ENCODE results near the gene TMEM127. TPM values are rescaled to one million over a fixed set of nuclear protein-coding genes. Genes with fewer than 3 reads are reported as not detected.

TMEM127 gene
- total RNA-seq, 1 experiment from 2014 or later: 31.5 TPM

GRCh38 chr2:96249654-96250053 is 16.1 kb downstream of the TMEM127 start:
- Mint-ChIP-seq H3K27me3 (ENCODE audit: insufficient read depth, unreplicated experiment) (no peaks in the 10 kb centered on the region), H3K27ac (ENCODE audit: low read depth, unreplicated experiment) (no peak overlapping the region), H3K36me3 (ENCODE audit: insufficient read depth, unreplicated experiment) (peaks cover 32% of the 10 kb centered on the region), H3K9me3 (ENCODE audit: unreplicated experiment) (no peaks in the 10 kb centered on the region), H3K4me3 (ENCODE audit: unreplicated experiment) (no peak overlapping the region), H3K4me1 (ENCODE audit: insufficient read depth, unreplicated experiment) (peaks cover 6% of the 10 kb centered on the region)
- no TSS peak for BruUV-seq (replicated peaks)
- ChIA-PET POLR2A (interaction anchor here (1.6 kb wide), 1 partner anchor 10 kb away, joined by 5 read pairs; no protein-coding TSS in a partner anchor), CTCF (no interaction called here)
- no peak for TF ChIP-seq CTCF (IDR thresholded peaks at IDR 0.05; ENCODE audit: unreplicated experiment)
- DNase-seq (ENCODE audit: unreplicated experiment): no peak
- intact Hi-C loops (cut with micrococcal nuclease): no loop called here

- peaks cover 6% of the 10 kb centered on the region for H3K4me1 Mint-ChIP-seq (ENCODE audit: insufficient read depth, unreplicated experiment)
- no peak overlapping the region for H3K27ac Mint-ChIP-seq (ENCODE audit: low read depth, unreplicated experiment)
- no peaks in the 10 kb centered on the region for H3K27me3 Mint-ChIP-seq (ENCODE audit: insufficient read depth, unreplicated experiment)
- POLR2A ChIA-PET: interaction anchor here (1.1 kb wide), 2 partner anchors 11 to 14 kb away, joined by 3 read pairs; no protein-coding TSS in a partner anchor
- intact Hi-C loops (cut with micrococcal nuclease): no loop called here
- H3K36me3 Mint-ChIP-seq (ENCODE audit: insufficient read depth, unreplicated experiment): peaks cover 31% of the 10 kb centered on the region
- H3K9me3 Mint-ChIP-seq (ENCODE audit: unreplicated experiment): no peaks in the 10 kb centered on the region
- no peak overlapping the region for H3K4me3 Mint-ChIP-seq (ENCODE audit: unreplicated experiment)
- TF ChIP-seq CTCF (IDR thresholded peaks at IDR 0.05; ENCODE audit: unreplicated experiment): no peak
- no TSS peak for BruUV-seq (replicated peaks)
- CTCF ChIA-PET: no interaction called here
- no peak for DNase-seq (ENCODE audit: unreplicated experiment)
Measured at GRCh38 chr2:96248624-96249023, 17.2 kb downstream of the TMEM127 start.

- no peak for TF ChIP-seq CTCF (IDR thresholded peaks at IDR 0.05; ENCODE audit: unreplicated experiment)
- H3K36me3 Mint-ChIP-seq (ENCODE audit: insufficient read depth, unreplicated experiment): peaks cover 29% of the 10 kb centered on the region
- ChIA-PET POLR2A (interaction anchor here (1.1 to 2.1 kb wide), 3 partner anchors 12 to 15 kb away, joined by 3 to 11 read pairs (median 4); no protein-coding TSS in a partner anchor), CTCF (no interaction called here)
- H3K27ac Mint-ChIP-seq (ENCODE audit: low read depth, unreplicated experiment): no peak overlapping the region
- H3K9me3 Mint-ChIP-seq (ENCODE audit: unreplicated experiment): no peaks in the 10 kb centered on the region
- H3K27me3 Mint-ChIP-seq (ENCODE audit: insufficient read depth, unreplicated experiment): no peaks in the 10 kb centered on the region
- no peak for DNase-seq (ENCODE audit: unreplicated experiment)
- peaks cover 6% of the 10 kb centered on the region for H3K4me1 Mint-ChIP-seq (ENCODE audit: insufficient read depth, unreplicated experiment)
- H3K4me3 Mint-ChIP-seq (ENCODE audit: unreplicated experiment): no peak overlapping the region
- intact Hi-C loops (cut with micrococcal nuclease): loop anchor here (2.0 kb wide), 1 partner anchor 29 kb away; no protein-coding TSS in a partner anchor
- BruUV-seq (replicated peaks): no TSS peak
Measured at GRCh38 chr2:96247896-96248295, 17.9 kb downstream of the TMEM127 start.

- Mint-ChIP-seq H3K4me1 (ENCODE audit: insufficient read depth, unreplicated experiment) (peaks cover 6% of the 10 kb centered on the region), H3K4me3 (ENCODE audit: unreplicated experiment) (no peak overlapping the region), H3K27me3 (ENCODE audit: insufficient read depth, unreplicated experiment) (no peaks in the 10 kb centered on the region), H3K9me3 (ENCODE audit: unreplicated experiment) (no peaks in the 10 kb centered on the region), H3K27ac (ENCODE audit: low read depth, unreplicated experiment) (no peak overlapping the region), H3K36me3 (ENCODE audit: insufficient read depth, unreplicated experiment) (peaks cover 21% of the 10 kb centered on the region)
- no peak for DNase-seq (ENCODE audit: unreplicated experiment)
- ChIA-PET POLR2A (interaction anchor here (1.3 to 2.1 kb wide), 3 partner anchors 9 to 14 kb away, joined by 4 to 11 read pairs (median 5); no protein-coding TSS in a partner anchor), CTCF (interaction anchor here (0.7 to 1.0 kb wide), 3 partner anchors 9 to 405 kb away, joined by 3 read pairs; no protein-coding TSS in a partner anchor)
- TF ChIP-seq CTCF (IDR thresholded peaks at IDR 0.05; ENCODE audit: unreplicated experiment): no peak
- no TSS peak for BruUV-seq (replicated peaks)
- intact Hi-C loops (cut with micrococcal nuclease): loop anchor here (2.0 kb wide), 1 partner anchor 28 kb away; no protein-coding TSS in a partner anchor
Measured at GRCh38 chr2:96247009-96247408, 18.8 kb downstream of the TMEM127 start.

Data from MCF 10A (cell line).